GM18873 (cell line): ENCODE measurements around the gene SCAPER.
"Not testable (repeated sequence)": the region's sequence is repeated elsewhere in the genome, so short reads cannot be mapped to it uniquely, and the experiment has no call there.

ENCODE experiments used
- ATAC-seq: cut with Tn5 transposase; IDR thresholded peaks from one replicate; pipeline ENCODE4 v1.9.1; 2021; ENCODE audit warnings: mild to moderate bottlenecking, moderate library complexity, moderate number of reproducible peaks; ENCODE audit not compliant: unreplicated experiment, low FRiP score

SCAPER gene

DNA sequence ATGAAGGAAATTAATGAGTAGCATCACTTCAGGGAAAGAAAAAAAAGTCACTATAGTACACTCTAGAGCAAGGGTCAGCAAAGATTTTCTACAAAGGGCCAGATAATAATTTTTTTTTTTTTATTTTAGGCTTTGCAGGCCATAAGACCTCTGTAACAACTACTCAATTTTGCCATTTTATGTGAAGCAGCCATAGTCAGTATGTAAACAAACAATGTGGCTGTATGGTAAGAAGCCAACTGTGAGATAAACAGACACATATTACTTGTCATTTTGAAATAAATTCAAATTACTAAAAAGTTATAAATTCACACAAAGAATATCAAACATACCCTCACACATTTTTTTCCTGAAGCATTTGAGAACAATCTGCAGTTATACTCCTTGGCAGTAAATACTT is 40.6 kb downstream of the SCAPER start:
- no peak for ATAC-seq

DNA sequence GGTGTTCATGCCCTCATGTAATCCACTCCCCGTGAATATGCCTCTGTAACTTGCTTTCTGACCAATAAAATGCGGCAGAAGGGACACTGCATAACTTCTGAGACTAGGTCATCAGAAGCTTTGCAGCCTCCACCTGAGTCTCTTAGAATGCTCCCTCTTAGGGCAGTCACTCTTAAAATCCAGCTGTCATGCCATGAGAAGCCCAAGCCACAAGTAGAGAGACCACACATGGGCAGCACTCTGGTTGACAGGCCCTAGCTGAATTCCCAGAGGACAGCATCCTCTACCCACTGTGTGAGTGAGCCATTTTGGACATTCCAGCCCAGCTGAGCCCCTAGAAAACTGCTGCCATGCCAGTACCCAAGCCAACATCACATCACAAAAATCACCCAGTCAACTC is 41.4 kb downstream of the SCAPER start:
- no peak for ATAC-seq

GRCh38 chr15:76863123-76863522 is 42.0 kb downstream of the SCAPER start:
- ATAC-seq, result no peak

GRCh38 chr15:76861815-76862397 is 43.2 kb downstream of the SCAPER start:
- ATAC-seq, result no peak

DNA sequence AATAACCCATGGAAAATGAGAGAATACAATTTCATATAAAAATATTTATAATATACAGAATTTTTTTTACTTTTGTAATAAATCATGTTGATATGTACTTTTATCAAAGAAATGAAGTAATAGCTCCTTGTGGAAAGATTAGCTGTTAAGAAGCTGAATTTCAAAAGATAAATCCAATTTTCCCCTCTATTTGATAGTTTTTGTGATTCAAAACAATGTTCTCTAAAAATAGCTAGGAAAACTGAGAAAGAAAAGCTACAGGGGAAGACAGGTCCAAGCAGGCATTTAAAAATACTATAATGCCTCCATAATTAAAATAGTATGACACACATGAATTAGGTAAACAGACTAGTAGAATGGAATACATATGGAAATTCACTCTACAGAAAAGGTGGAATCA is 44.9 kb downstream of the SCAPER start:
- ATAC-seq, result no peak

- not testable (repeated sequence) for ATAC-seq
These were observed 54.8 kb downstream of the SCAPER start for GRCh38 chr15:76850367-76850766.

DNA sequence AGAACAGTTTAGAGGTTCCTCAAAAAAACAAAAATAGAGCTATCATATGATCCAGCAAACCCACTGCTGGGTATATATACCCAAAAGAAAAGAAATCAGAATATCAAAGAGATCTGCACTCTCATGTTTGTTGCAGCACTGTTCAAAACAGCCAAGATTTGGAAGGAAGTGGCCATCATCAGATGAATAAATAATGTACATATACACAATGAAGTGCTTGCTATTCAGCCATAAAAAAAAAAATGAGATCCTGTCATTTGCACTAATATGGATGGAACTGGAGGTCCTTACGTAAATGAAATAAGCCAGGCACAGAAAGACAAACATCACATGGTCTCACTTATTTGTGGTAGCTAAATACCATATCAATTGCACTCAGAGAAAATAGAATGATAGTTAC is 58.4 kb downstream of the SCAPER start:
- ATAC-seq, result no peak

DNA sequence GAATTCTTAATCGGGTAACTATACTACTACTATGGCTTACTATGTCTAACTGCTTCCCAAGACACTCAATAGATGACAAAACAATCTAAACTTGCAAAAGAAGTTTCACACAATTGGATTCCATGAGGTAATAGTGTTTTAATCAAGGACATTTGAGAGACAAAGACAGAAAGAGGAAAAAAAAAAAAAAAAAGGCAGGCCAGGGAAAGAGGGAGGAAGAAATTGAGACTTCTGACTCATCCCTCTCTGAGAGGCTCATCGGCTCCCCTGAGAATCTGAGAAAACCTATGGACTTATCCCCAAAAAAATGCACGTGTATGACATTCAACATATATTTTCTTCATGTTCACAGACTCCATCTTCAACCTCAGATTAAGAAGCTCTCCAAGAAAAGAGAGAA is 61.0 kb downstream of the SCAPER start:
- ATAC-seq, result no peak

GRCh38 chr15:76843269-76843668 is 61.9 kb downstream of the SCAPER start:
- no peak for ATAC-seq

GRCh38 chr15:76840830-76841460 is 64.2 kb downstream of the SCAPER start:
- no peak for ATAC-seq

- no peak for ATAC-seq
These were observed 66.0 kb downstream of the SCAPER start for GRCh38 chr15:76839173-76839572.

- no peak for ATAC-seq
These were observed 67.7 kb downstream of the SCAPER start for GRCh38 chr15:76837474-76837873.

GRCh38 chr15:76829939-76830338 is 75.2 kb downstream of the SCAPER start:
- ATAC-seq, result no peak

- ATAC-seq, result no peak
These were observed 81.2 kb downstream of the SCAPER start for GRCh38 chr15:76823890-76824289.

DNA sequence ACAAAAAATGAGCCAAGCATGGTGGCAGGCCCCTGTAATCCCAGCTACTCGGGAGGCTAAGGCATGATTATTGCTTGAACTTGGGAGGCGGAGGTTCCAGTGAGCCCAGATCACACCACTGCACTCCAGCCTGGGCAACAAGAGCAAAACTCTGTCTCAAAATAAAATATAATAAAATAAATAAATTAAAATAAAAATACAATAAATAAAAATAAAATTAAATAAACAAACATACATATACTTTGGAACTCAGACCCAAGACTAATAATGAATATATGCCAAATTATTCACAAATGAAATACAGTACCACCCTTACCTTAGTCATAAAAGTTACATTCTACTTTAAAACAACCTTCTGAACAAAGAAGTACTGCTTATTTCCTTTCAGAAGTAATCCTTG is 81.8 kb downstream of the SCAPER start:
- ATAC-seq, result no peak

- not testable (repeated sequence) for ATAC-seq
These were observed 86.2 kb downstream of the SCAPER start for GRCh38 chr15:76818926-76819325.

GRCh38 chr15:76815421-76815820 is 89.7 kb downstream of the SCAPER start:
- ATAC-seq, result no peak

DNA sequence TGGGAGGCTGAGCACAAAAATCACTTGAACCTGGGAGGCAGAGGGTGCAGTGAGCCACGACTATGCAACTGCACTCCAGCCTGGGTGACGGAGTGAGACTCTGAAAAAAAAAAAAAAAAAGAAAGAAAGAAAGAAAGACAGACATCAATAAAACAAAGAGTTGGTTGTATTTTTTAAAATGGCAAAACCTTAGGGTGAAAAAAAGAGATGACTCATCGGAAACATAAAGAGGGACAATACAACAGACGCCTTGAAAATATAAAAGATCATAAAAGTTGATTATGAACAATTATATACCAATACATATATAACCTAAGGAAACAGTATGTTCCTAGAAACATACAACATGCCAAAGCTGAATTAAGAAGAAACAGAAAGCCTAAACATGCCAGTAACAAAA is 92.8 kb downstream of the SCAPER start:
- no peak for ATAC-seq

DNA sequence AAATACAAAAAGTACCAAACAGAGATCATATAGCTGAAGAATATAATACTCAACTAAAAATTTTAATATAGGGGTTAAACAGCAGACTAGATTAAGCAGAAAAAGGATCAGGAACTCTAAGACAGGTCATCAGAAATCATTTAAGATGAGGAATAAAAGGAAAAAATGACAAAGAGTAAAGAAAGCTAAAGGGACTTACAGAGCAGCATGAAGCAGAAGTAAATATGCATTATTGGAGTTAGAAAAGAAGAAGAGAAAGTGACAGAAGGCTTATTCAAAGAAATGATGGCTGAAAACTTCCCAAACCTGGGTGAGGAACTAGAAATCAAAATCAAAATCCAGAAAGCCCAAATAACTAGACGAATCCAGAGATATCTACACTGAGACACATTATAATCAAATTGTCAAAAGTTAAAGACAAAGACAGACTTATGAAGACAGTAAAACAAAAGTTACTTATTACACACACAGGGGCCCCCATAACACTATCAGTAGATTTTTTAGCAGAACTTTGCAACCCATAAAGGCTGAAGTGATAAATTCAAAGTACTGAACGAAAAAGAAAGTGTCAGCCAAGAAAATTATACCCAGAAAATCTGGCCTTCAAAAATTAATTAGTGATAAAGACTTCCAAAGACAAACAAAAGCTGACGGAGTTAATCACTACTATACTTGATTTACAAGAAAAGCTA is 95.6 kb downstream of the SCAPER start:
- no peak for ATAC-seq

GRCh38 chr15:76803049-76803571 is 102.0 kb downstream of the SCAPER start:
- no peak for ATAC-seq

DNA sequence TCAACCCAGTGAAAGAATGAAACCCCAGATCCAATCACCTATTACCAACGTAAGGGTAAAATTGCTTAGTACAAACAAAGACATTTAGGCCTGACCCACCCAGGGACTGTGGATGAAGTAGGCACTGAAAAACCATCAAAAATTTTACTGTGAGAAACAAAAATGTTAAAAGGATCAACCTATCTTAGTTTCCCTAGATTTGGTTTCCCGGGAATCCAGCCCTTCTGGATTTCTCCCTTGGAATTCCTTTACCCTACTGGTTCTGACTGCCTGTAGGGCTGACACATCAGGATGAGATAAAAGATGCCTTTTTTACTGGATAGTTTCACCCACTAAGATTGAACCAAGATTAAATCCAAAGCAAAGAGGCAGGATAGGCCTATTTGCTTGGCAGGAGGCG is 102.7 kb downstream of the SCAPER start:
- ATAC-seq, result no peak

- no peak for ATAC-seq
These were observed 105.4 kb downstream of the SCAPER start for GRCh38 chr15:76799760-76800159.
